Astrocyte (in vitro differentiated cells and primary cell): ENCODE measurements around the gene NLRP9. TPM values are rescaled to one million over a fixed set of nuclear protein-coding genes. Genes with fewer than 3 reads are reported as not detected.

Experiments used
- DNase-seq: peaks from one replicate; pipeline ENCODE4 v3.0.0-alpha.2; 2010; ENCODE audit warnings: low read depth
- FAIRE-seq: peaks from 2 replicates; lab custom pipeline; 2011; peaks lifted over from hg19 to GRCh38; lab: Jason Lieb, UNC
- H2AFZ ChIP-seq: 2 replicates; pipeline ENCODE4 v1.6.0; 2012; ENCODE audit warnings: low read depth, low read length, inconsistent platforms
- H3K27ac ChIP-seq: 2 replicates; pipeline ENCODE4 v1.5.1; 2011; ENCODE audit warnings: low read depth, low read length, inconsistent platforms
- H3K27me3 ChIP-seq: 2 replicates; pipeline ENCODE4 v1.6.0; 2011; ENCODE audit warnings: low read length, inconsistent platforms; ENCODE audit not compliant: insufficient read depth
- H3K36me3 ChIP-seq: 2 replicates; pipeline ENCODE4 v1.5.1; 2011; ENCODE audit warnings: low read length, inconsistent platforms; ENCODE audit not compliant: insufficient read depth
- H3K4me1 ChIP-seq: 2 replicates; pipeline ENCODE4 v1.5.1; 2011; ENCODE audit warnings: low read length, inconsistent platforms; ENCODE audit not compliant: insufficient read depth
- H3K4me2 ChIP-seq: 2 replicates; pipeline ENCODE4 v1.6.0; 2012; ENCODE audit warnings: low read length, inconsistent platforms
- H3K4me3 ChIP-seq: 2 replicates; pipeline ENCODE4 v1.5.1; 2011; ENCODE audit warnings: low read depth, mild to moderate bottlenecking, low read length, inconsistent platforms; ENCODE audit not compliant: insufficient read depth
- H3K79me2 ChIP-seq: 2 replicates; pipeline ENCODE4 v1.6.0; 2012; ENCODE audit warnings: mild to moderate bottlenecking, low read length, inconsistent platforms; ENCODE audit not compliant: insufficient read depth
- H3K9ac ChIP-seq: 2 replicates; pipeline ENCODE4 v1.6.0; 2012; ENCODE audit warnings: mild to moderate bottlenecking, low read length, inconsistent platforms
- H3K9me3 ChIP-seq: 2 replicates; pipeline ENCODE4 v1.5.1; 2012; ENCODE audit warnings: low read depth, mild to moderate bottlenecking, low read length, inconsistent platforms; ENCODE audit not compliant: insufficient read depth
- H4K20me1 ChIP-seq: 2 replicates; pipeline ENCODE4 v1.6.0; 2012; ENCODE audit warnings: low read length, inconsistent platforms; ENCODE audit not compliant: insufficient read depth
- H3K27ac Mint-ChIP-seq: one replicate; pipeline ENCODE4 v1.8.0; 2021; ENCODE audit warnings: mild to moderate bottlenecking, mixed read lengths; ENCODE audit not compliant: unreplicated experiment
- H3K27me3 Mint-ChIP-seq: one replicate; pipeline ENCODE4 v1.8.0; 2021; ENCODE audit warnings: low read depth, mixed read lengths; ENCODE audit not compliant: unreplicated experiment
- H3K36me3 Mint-ChIP-seq: one replicate; pipeline ENCODE4 v1.8.0; 2021; ENCODE audit warnings: low read depth, mixed read lengths; ENCODE audit not compliant: unreplicated experiment
- H3K4me1 Mint-ChIP-seq: one replicate; pipeline ENCODE4 v1.8.0; 2021; ENCODE audit warnings: low read depth, mixed read lengths; ENCODE audit not compliant: unreplicated experiment
- H3K4me3 Mint-ChIP-seq: one replicate; pipeline ENCODE4 v1.8.0; 2021; ENCODE audit warnings: mild to moderate bottlenecking, moderate library complexity, mixed read lengths; ENCODE audit not compliant: unreplicated experiment
- H3K9me3 Mint-ChIP-seq: one replicate; pipeline ENCODE4 v1.8.0; 2021; ENCODE audit warnings: mild to moderate bottlenecking, mixed read lengths; ENCODE audit not compliant: unreplicated experiment
- EZH2 ChIP-seq: IDR thresholded peaks from 2 replicates; pipeline ENCODE4 v1.6.1; 2012; ENCODE audit warnings: mild to moderate bottlenecking, low read length, inconsistent platforms; ENCODE audit not compliant: insufficient read depth
- total RNA-seq: library from RNA; stranded (reverse); gene quantifications from 2 replicates; pipeline ENCODE4 v1.2.1, GENCODE V29; 2021
- TF ChIP-seq, protein P1 (sequence below): IDR thresholded peaks from 2 replicates; pipeline ENCODE4 v1.5.1; 2011; ENCODE audit warnings: low read depth, mild to moderate bottlenecking, inconsistent platforms, low read length, moderate library complexity; ENCODE audit not compliant: insufficient read depth

Gene NLRP9
- total RNA-seq, 1 donor from 2014 or later: not detected

DNA sequence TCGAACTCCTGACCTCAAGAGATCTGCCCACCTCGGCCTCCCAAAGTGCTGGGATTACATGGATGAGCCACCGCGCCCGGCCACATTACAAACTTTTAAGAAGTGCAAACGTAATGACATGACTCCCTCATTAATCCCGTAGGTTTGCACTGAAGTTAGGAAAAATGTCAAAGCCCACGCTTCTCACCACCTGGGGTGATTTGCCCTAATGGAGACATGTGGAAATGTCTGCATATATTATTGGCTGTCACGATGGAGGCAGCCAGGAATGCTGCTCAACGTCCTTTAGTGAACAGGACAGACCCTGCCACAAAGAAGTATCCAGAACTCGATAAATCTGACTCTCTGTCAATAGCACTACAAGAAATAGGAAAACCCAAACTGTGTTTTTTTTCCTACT, 21.0 kb downstream of the NLRP9 start:
- Histone ChIP-seq H3K9me3 (no peaks in the 10 kb centered on the region), H3K27me3 (no peaks in the 10 kb centered on the region), H3K4me1 (no peaks in the 10 kb centered on the region), H3K4me3 (no peak overlapping the region), H3K4me2 (no peak overlapping the region), H3K9ac (no peak overlapping the region), H3K36me3 (no peaks in the 10 kb centered on the region), H3K79me2 (no peaks in the 10 kb centered on the region), H4K20me1 (no peaks in the 10 kb centered on the region), H2AFZ (no peak overlapping the region), H3K27ac (no peak overlapping the region)
- peaks cover 32% of the 10 kb centered on the region for H3K9me3 Mint-ChIP-seq
- no peak for DNase-seq
- FAIRE-seq: no peak
- TF ChIP-seq, protein P1, sequence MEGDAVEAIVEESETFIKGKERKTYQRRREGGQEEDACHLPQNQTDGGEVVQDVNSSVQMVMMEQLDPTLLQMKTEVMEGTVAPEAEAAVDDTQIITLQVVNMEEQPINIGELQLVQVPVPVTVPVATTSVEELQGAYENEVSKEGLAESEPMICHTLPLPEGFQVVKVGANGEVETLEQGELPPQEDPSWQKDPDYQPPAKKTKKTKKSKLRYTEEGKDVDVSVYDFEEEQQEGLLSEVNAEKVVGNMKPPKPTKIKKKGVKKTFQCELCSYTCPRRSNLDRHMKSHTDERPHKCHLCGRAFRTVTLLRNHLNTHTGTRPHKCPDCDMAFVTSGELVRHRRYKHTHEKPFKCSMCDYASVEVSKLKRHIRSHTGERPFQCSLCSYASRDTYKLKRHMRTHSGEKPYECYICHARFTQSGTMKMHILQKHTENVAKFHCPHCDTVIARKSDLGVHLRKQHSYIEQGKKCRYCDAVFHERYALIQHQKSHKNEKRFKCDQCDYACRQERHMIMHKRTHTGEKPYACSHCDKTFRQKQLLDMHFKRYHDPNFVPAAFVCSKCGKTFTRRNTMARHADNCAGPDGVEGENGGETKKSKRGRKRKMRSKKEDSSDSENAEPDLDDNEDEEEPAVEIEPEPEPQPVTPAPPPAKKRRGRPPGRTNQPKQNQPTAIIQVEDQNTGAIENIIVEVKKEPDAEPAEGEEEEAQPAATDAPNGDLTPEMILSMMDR: no peak
- no peak for TF ChIP-seq EZH2
- no peaks in the 10 kb centered on the region for H3K4me1 Mint-ChIP-seq
- H3K27me3 Mint-ChIP-seq: no peaks in the 10 kb centered on the region
- H3K4me3 Mint-ChIP-seq: no peak overlapping the region
- H3K36me3 Mint-ChIP-seq: no peaks in the 10 kb centered on the region
- H3K27ac Mint-ChIP-seq: no peak overlapping the region

DNA sequence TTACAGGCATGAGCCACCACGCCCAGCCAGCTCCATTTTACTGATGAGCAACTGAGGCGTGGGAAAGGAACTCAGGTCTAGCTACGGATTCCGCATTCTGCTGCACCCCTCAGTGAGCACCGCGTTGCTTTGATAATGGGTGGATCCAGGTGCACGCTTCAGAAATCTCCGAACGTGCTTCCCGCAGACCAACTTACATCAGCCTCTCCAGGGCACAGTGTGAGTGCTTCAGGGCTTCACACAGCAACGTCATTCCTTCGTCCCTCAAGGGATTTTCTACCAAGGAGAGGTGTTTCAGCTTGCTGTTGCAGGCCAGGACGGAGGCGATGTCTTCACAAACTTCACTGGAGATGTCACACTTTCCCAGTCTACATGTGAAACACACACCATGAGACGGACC, 21.7 kb downstream of the NLRP9 start:
- TF ChIP-seq, protein P1: no peak
- no peak for TF ChIP-seq EZH2
- no peak for FAIRE-seq
- Mint-ChIP-seq H3K27ac (no peak overlapping the region), H3K27me3 (no peaks in the 10 kb centered on the region), H3K36me3 (no peaks in the 10 kb centered on the region), H3K9me3 (peaks cover 36% of the 10 kb centered on the region), H3K4me1 (no peaks in the 10 kb centered on the region), H3K4me3 (no peak overlapping the region)
- Histone ChIP-seq H4K20me1 (no peaks in the 10 kb centered on the region), H3K27ac (no peak overlapping the region), H3K4me2 (no peak overlapping the region), H3K4me1 (no peaks in the 10 kb centered on the region), H3K4me3 (no peak overlapping the region), H3K36me3 (no peaks in the 10 kb centered on the region), H3K9me3 (no peaks in the 10 kb centered on the region), H3K79me2 (no peaks in the 10 kb centered on the region), H2AFZ (no peak overlapping the region), H3K27me3 (no peaks in the 10 kb centered on the region), H3K9ac (no peak overlapping the region)
- no peak for DNase-seq

DNA sequence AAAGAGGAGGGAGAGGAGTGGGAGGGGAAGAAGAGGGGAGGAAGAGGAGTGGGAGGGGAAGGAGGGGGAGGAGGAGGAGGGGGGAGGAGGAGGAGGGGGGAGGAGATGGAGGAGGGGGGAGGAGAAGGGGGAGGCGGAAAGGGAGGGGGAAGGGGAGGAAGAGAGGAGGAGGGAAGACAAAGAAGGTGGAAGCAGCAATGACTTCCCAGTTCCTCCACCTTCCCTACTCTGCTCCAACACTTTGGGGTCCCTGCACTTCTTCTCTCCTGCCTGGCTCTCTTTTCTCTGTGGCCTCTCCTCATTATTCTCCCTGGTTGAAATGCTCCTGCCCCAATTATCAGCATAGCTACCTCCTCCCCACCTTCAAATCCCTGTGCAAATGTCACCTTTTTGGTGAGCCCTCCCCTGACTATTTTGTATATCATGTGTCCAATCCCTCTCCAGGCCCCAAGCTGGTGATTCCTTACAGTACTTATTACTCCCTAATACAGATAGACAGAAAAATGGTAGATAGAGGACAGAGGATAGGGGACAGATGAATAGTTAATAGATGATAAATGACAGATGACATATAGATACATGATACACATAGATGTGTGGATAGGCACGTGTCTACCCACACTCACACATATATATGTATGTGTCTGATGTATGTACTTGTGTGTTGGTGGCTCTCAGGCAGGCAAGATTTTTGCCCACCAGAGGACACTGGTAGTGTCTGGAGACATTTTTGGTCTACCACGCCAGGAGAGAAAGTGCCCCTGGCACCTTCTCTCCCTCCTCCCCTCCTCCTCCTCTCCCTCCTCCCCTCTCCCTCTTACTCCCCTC, 25.2 kb downstream of the NLRP9 start:
- H3K4me1 Mint-ChIP-seq: no peaks in the 10 kb centered on the region
- no peaks in the 10 kb centered on the region for H4K20me1 ChIP-seq
- DNase-seq: no peak
- H3K9me3 Mint-ChIP-seq: peaks cover 27% of the 10 kb centered on the region
- TF ChIP-seq, protein P1: no peak
- TF ChIP-seq EZH2: no peak
- H3K9ac ChIP-seq: no peak overlapping the region
- H3K4me3 Mint-ChIP-seq: no peak overlapping the region
- no peak overlapping the region for H3K27ac Mint-ChIP-seq
- FAIRE-seq: no peak
- no peak overlapping the region for H2AFZ ChIP-seq
- H3K36me3 ChIP-seq: no peaks in the 10 kb centered on the region
- no peak overlapping the region for H3K4me3 ChIP-seq
- H3K9me3 ChIP-seq: no peaks in the 10 kb centered on the region
- H3K36me3 Mint-ChIP-seq: no peaks in the 10 kb centered on the region
- H3K27me3 ChIP-seq: no peaks in the 10 kb centered on the region
- H3K4me1 ChIP-seq: no peaks in the 10 kb centered on the region
- H3K27me3 Mint-ChIP-seq: no peaks in the 10 kb centered on the region
- H3K4me2 ChIP-seq: no peak overlapping the region
- no peaks in the 10 kb centered on the region for H3K79me2 ChIP-seq
- no peak overlapping the region for H3K27ac ChIP-seq
